Ovary (tissue), 3 donors: Measurements from ENCODE around the gene SLC9A3.

ENCODE experiments used
- POLR2A ChIP-seq: fragments of 450-650 bp; IDR thresholded peaks from one replicate; pipeline ENCODE4 v1.6.1; 2017; ENCODE audit warnings: antibody characterized with exemption, mild to moderate bottlenecking, moderate library complexity
- TF ChIP-seq, protein P1 (sequence below), 3 donors: fragments of 450-650 bp in 2 of 3; fragments of 200-600 bp in 1 of 3; IDR thresholded peaks; one replicate each; pipeline versions ENCODE4 v1.5.1 to v1.8.0; 2016 to 2022; ENCODE audit warnings: antibody characterized with exemption in 3 of 3, mild to moderate bottlenecking in 1 of 3
- donor health status: DM: no; HTN: no; CAD: no.

DNA sequence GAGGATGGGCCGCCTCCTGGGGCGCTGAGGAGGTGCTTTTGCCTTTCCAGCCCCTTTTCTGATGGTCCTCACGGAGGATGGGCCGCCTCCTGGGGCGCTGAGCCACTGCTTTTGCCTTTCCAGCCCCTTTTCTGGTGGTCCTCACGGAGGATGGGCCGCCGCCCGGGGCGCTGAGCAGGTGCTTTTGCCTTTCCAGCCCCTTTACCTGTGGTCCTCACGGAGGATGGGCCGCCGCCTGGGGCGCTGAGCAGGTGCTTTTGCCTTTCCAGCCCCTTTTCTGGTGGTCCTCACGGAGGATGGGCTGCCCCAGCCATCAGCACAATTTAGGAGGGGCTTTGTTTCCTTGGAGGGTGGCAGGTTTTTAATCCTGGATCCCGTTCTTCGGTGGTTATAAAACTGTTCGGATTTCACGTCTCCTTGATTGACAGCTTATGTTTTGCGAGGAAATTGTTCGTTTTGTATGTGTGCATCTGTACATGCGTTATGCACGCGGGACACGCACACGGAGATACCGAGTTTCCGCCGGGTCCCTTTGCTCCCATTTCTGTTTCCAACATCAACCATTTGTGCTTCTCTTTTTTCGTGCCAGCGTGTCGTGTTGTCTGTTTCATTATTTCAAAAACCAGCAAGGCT lies 34.7 kb upstream of the SLC9A3 start:
- TF ChIP-seq, protein P1, sequence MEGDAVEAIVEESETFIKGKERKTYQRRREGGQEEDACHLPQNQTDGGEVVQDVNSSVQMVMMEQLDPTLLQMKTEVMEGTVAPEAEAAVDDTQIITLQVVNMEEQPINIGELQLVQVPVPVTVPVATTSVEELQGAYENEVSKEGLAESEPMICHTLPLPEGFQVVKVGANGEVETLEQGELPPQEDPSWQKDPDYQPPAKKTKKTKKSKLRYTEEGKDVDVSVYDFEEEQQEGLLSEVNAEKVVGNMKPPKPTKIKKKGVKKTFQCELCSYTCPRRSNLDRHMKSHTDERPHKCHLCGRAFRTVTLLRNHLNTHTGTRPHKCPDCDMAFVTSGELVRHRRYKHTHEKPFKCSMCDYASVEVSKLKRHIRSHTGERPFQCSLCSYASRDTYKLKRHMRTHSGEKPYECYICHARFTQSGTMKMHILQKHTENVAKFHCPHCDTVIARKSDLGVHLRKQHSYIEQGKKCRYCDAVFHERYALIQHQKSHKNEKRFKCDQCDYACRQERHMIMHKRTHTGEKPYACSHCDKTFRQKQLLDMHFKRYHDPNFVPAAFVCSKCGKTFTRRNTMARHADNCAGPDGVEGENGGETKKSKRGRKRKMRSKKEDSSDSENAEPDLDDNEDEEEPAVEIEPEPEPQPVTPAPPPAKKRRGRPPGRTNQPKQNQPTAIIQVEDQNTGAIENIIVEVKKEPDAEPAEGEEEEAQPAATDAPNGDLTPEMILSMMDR (IDR thresholded peaks at IDR 0.05): no peak
- no peak for TF ChIP-seq POLR2A
